GM18867 (cell line): ENCODE data around the gene VAMP2.

Experiments
- ATAC-seq: cut with Tn5 transposase; IDR thresholded peaks from one replicate; pipeline ENCODE4 v1.9.1; 2021; ENCODE audit warnings: mild to moderate bottlenecking, moderate library complexity; ENCODE audit not compliant: unreplicated experiment

The VAMP2 gene

DNA sequence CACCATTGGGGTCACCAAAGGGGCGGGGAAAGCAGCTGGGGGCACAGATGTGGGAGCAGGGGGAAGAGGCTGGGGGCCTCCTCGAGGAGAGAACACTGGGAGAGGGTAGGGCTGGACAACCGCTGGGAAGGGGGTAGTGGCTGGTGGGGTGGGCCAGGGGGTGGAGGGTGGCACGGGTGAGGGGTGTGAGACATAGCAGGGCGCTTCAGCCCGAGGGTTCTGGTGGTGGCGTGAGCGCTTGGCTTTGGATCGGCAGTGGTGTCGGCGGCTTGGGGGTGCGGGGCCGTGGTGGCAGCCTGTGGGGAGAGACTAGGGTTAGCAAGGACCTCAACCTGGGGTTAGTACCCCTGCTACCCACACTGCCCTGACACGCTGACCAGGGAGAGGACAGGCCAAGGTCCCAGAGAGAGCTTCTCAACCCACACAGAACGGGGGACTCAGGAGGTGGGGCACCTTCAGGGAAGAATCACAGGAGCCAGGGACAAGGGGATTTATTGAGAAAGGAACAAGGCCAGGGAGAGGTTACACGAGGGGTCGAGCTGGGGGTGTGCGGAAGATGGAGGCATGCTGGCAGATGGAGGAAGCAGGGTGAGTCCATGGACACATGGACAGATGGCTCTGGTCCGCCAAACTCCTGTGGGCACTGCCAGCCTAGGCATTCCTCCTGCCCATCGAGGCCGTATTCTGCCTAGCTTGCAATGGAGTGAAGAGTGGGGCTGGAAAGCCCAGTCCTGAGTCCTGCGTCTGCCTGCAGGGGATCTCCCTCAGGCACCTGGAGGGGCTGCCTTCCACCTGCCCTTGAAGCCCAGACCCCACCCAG lies 19.0 kb downstream of the VAMP2 start:
- ATAC-seq = no peak

DNA sequence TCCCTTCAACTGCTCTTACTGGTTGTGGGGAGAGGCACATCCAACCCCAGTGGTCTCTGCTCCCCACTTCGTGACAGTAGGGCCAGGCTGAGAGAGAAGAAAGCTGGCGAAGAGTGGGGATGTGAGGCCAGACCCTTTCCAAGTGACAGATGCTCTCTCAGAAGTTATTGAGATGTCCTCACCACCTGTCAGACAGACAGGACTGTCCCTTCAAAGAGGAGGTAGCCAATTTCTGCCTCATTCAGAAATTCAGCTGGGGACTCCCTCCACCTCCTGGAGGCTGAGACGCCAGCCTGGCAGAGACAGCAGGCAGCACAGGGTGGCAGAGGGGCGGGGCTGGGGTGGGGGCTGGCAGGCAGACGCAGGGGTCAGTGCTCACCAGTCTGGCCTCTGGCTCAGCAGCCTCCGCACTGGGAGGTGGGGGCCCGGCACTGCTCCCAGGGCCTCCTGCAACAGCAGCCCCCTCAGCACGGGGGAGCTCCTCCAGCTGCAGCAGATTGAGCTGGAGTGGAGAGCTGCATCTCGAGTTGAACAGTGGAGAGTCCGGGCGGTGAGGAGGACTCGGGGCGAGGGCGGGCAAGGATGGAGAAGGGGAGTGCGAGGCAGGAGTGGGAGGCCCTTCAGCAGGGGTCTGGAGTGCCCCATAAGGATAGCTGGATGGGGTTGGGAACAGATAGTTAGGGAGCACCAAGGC lies 19.7 kb downstream of the VAMP2 start:
- no peak for ATAC-seq

GRCh38 chr17:8142158-8142886 lies 20.4 kb downstream of the VAMP2 start:
- ATAC-seq = no peak

- ATAC-seq = no peak
Observed at GRCh38 chr17:8141741-8142140, 21.0 kb downstream of the VAMP2 start.

DNA sequence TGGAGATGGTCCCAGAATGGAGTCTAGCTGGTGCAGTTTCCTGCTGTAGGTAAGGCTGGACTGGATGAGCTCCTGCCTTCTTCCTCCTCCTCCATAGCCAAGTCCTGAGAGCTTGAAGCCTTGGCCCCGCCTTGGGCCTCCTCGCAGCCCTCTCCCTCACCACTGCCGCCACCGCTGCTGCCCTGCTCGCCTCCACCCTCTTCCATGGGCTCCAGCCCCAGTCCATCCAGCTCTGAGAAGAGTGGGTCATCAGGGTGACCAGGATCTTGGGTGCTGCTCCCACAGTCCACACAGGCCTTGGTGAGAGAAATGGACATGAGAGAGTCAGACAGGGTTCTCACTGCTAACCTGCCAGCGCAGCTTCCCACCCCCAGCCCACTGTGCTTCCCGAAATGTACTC lies 21.7 kb downstream of the VAMP2 start:
- ATAC-seq = no peak

DNA sequence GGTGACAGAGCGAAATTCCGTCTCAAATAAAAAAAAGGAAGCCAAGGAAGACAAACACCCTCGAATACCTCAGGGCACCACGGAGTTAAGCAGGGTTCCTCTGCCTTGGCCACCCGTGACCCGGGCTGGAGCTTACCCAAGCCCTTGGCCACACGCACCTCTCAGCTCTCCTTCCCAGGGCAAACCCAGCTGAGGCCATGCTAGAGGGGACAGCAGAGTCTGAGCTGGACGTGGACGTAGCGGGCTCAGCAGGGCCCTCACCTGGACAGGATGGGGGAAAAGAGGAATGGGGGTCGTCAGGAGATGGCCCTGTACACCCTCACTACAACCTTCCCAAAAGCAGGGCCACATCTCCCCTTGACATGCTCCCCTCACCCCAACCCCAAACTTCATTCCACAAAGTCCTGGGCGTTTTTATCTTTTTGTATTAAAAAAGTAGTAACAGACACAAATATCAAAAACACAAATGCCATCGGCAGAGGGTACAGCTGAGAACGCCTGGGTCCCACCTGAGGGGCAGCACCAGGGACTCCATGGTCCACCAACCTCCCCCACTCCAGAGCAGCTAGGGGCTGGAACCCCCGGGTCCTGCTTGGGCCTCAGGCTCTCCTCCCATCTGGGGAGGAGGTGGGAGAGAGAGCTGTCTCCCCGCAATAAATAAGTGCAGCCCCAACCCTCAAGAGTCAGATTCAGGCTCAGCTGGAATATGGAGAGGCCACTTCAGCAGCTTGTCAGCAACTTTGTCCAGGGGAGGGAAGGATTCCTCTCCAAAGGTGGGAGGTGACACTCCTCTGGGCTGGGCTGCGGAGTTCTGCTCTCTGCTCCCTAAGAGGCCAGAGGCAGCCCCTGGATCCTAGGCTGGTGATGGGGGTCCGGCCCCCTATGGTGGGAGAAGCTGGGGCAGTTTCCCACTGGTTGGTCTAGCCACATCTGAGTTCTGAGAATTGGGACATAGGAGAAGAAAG lies 22.4 kb downstream of the VAMP2 start:
- no peak for ATAC-seq

GRCh38 chr17:8138672-8139371 lies 23.9 kb downstream of the VAMP2 start:
- peak; percentile 81 for ATAC-seq

- ATAC-seq = no peak
Observed at GRCh38 chr17:8138374-8138671, 24.4 kb downstream of the VAMP2 start.

DNA sequence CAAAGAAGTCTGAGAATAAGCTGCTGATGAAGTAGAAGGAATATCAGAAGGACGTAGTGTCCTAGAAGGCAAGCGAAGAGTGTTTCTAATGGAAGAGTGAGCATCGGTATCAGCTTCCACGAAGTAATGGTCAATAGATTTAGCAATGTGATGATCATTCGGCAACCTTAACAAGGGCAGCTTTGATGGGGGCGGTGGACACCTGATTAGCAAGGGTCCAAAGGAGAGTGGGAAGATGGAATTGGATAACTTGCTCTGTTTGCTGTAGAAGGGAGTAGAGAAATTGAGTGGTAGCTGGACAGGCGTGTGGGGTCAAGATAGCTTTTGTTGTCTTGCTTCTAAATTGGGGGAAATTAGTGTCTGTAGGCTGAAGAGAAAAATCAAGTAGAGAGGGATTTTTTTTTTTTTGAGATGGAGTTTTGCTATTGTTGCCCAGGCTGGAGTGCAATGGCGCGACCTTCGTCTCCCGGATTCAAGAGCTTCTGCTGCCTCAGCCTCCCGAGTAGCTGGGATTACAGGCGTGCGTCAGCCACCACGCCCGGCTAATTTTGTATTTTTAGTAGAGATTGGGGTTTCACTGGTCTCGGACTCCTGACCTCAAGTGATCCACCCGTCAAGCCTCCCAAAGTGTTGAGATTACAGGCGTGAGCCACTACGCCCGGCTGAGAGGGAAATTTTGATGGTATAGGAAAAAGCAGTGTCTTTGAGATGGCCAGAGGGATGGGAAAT lies 24.9 kb downstream of the VAMP2 start:
- no peak for ATAC-seq

DNA sequence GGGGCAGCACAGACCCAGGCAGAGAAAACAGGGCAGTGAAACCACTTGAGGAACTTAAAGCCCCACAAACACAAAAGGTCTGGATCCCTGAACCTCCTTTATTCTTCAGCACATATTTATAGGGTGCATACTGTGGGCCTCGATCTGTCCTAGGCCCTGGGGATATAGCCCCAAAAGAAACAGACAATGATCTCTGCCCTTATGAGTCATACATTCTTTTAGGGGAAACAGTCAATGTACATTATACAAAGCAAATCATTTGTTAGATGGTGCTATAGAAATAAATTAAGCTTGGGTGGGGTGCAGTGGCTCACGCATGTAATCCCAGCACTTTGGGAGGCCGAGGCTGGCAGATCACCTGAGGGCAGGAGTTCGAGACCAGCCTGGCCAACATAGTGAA lies 28.8 kb downstream of the VAMP2 start:
- ATAC-seq = no peak

- no peak for ATAC-seq
Observed at GRCh38 chr17:8133399-8133798, 29.3 kb downstream of the VAMP2 start.

DNA sequence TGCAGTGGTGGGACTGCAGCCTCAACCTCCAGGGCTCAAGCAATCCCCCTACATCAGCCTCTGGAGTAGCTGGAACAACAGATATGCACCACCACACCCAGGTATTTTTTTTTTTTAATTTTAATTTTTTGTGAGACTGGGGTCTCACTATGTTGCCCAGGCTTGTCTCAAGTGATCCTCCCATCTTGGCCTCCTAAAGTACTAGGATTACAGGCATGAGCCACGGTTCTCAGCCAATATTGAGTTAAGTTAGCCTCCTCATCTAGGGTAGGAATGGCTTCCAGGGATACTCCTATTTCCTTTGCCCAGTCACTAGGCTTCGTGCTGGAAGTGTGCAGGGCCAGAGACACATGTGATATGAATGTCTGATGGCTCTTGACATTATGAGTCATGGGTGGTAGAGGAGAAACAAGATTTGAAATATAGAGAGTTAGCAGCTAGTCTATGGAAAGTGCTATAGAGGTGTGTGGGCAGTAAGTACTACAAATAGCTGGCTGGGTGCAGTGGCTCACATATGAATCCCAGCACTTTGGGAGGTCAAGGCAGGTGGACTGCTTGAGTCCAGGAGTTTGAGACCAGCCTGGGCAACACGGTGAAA lies 30.8 kb downstream of the VAMP2 start:
- no peak for ATAC-seq

GRCh38 chr17:8128125-8128784 lies 34.5 kb downstream of the VAMP2 start:
- no peak for ATAC-seq

- ATAC-seq = no peak
Observed at GRCh38 chr17:8126491-8127066, 36.2 kb downstream of the VAMP2 start.

GRCh38 chr17:8125947-8126490 lies 36.7 kb downstream of the VAMP2 start:
- ATAC-seq = no peak

GRCh38 chr17:8125154-8125946 lies 37.4 kb downstream of the VAMP2 start:
- no peak for ATAC-seq
